Activated CD8-positive, alpha-beta memory T cell treated with anti-CD3 and anti-CD28 coated beads for 1 hour (primary cell): ENCODE results near the gene FBN1.

Experiments
- DNase-seq, 2 donors: peaks; one replicate each; pipeline ENCODE4 v3.0.0-alpha.2; 2020; ENCODE audit warnings: low read depth in 1 of 2; ENCODE audit errors: extremely low read depth in 1 of 2

The FBN1 gene

DNA sequence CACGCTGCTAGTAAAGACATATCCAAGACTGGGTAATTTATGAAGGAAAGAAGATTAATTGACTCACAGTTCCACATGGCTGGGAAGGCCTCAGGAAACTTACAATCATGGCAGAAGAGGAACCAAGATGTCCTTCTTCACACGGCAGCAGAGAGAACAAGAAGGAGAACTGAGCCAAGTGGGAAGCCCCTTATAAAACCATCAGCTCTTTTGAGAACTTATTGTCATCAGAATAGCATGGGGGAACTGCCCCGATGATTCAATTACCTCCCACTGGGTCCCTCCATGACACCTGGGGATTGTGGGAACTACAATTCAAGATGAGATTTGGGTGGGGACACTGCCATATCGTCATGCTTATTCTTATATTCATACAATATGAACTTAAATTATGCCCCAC is 265.3 kb downstream of the FBN1 start:
- no peak for DNase-seq

DNA sequence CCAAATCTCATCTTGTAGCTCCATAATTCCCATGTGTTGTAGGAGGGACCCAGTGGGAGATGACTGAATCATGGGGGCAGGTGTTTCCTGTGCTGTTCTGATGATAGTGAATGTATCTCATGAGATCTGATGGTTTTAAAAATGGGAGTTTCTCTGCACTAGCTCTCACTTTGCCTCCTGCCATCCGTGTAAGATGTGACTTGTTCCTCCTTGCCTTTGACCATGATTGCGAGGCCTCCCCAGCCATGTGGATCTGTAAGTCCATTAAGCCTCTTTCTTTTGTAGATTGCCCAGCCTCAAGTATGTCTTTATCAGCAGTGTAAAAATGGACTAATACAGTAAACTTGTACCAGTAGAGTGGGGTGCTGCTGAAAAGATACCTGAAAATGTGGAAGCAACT is 269.7 kb downstream of the FBN1 start:
- DNase-seq, result no peak

DNA sequence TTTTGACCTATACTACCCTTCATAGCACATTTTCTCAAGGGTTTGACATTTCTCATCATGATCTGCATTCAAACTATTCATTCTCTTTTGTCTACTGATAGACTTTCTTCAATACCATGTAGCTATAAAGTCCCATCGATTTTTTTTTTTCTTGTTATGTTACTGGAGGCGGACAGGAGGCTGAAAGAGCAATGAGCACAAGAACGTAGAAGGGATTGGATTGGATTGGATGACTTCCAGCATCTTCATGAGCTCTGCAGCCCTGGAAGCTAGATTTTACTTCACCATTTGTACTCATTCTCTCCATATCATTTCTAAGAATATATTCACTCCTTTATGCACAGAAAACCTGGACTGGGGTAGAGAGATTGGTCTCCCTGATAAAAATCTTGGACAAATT is 271.0 kb downstream of the FBN1 start:
- DNase-seq, result no peak

DNA sequence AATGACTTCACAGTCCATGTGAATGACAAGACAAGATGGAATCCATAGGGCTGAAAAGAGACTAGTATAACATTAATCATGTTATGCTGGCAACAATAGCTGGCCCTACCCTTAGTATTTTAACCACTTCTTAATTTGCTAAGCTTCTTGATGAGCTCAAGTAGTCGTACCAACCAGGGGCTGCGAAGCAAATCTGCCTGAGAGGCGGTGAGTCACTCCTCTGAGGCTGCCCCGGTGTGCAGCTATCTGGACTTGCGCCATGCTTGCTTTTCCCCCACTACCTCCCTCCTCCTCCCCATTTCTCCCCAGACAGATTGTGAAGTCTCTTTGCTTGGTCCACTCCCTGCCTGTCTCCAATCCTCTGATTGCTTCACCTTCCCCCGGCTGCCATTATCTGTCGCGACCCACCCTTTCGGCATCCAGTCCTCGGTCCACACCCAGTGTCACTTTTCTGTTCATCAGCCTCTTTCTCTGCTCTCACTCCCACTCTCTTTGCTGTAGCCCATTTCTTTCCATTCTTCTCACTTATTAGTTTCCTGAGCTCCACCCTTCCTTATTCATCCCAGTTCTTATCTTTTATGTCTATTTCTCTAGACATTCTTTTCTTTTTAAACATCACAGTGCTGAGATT is 271.6 kb downstream of the FBN1 start:
- no peak for DNase-seq

DNA sequence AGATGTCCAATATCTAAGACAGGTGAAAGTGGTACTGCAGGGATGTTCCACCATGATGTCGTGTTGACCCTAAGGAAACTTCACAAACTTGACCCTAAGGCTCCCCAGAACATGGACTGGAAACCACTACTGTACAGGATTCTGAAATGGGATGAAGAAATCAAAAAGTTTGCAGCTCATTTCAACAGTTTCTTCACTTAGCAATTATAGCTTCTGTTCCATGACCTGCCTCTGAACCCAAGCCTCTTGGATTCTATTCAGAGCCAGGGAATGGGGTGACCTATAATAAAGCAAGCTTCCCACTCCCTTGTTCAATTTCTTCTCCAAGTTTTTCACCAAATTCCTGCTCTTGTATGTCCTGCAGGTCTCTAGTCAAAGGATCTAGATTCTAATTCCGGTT is 273.5 kb downstream of the FBN1 start:
- DNase-seq, result no peak

DNA sequence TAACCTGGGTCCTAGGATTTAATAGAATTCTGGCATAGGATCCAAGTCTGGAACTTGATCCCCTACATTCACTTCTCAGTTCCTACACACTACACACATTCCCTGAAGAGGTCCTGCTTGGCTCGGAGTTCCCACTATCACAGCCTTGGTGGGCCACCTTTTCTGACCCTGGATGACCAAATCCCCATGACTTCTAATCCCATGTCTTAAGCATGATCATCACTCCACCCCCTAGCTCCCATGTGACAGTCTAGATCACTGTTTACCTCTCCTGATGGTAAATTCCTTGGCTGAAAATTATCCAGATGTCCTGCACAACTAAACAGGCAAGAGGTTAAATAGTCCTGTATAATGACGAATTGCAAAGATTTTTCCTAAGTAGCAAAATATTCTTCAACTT is 274.0 kb downstream of the FBN1 start:
- no peak for DNase-seq

DNA sequence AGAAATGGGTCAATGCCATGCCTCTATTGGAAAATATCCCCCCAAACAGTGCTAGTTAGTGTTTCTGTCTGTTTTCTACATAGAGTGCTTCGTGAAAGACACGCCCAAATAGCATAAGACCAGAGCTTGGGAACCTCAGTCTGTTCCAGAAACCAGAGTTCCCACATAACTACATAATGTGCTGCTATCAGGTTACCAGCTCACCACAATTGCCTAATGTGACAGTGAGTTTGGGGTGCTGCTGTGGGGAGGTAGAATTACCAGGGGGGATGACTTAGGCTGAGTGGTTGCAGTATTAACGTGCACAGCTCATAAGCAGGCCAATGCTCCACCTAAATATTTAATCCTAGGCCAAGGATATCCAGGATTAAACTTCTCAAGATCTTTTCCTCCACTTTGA is 275.0 kb downstream of the FBN1 start:
- DNase-seq, result no peak

DNA sequence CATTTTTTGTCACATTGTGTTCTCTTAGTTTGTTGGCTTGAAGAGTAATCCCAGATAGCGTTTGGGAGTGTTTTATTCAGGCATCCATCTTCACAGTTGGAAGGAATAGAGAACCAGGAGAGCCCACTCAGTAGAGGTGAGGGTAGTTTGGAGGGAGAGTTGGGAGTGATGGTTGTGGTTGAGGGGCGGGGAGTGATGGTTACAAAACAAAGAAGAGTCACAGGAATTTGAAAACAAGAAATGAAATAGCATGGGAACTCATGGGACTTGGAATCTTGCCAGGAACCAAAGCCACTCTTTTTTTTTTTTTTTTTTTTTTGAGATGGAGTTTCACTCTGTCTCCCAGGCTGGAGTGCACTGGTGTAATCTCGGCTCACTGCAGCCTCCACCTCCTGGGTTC is 278.0 kb downstream of the FBN1 start:
- DNase-seq, result no peak

DNA sequence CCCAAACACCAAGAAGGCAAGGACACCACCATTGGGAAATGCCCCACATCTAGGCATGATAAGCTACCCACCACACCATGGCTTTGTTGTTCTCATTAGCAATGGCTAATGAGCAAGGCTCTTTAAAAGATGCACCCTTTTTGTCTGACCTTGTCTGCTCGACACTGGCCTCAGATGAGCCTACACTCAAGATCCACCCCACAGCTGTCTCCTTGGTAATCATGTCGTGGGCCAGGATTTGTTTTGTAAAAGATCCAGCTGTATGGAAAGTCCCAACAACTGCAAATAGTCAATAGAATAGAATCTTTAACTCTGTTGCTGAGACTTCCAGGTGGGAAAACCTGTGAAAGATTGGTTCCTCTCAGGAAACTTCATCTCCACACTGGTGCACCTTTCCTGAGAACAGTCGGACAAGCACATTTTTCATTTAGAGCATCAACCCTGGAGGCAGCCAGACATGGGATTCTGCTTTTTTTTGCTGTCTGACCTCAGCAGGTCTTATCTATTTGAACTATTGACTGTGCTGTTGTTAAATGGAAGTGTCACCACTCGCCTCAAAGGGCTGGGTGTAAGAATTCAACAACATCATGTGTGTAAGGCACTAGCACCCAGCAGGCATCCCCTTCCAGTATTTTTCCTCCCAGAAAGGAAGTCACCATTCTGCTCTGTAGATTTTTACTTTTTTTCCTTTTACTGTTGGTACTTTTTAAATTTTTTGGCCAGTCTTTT is 278.8 kb downstream of the FBN1 start:
- DNase-seq, result no peak

DNA sequence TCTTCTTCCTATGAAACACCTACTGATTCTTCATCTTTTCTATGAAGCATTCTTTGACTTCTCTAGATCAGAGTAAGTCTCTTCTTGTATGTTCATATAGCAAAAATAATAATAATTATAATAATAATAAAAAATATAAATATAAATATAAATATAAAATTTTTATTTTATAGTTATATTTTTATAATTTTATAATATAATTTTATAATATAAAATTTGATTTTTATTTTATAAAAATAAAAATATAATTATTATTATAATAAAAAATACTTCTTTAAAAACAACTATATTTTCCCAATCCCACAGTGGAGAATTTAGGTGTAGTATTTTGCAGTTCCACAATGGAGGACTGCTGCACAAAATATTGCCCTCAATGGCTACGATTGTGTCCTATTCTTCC is 279.9 kb downstream of the FBN1 start:
- no peak for DNase-seq

DNA sequence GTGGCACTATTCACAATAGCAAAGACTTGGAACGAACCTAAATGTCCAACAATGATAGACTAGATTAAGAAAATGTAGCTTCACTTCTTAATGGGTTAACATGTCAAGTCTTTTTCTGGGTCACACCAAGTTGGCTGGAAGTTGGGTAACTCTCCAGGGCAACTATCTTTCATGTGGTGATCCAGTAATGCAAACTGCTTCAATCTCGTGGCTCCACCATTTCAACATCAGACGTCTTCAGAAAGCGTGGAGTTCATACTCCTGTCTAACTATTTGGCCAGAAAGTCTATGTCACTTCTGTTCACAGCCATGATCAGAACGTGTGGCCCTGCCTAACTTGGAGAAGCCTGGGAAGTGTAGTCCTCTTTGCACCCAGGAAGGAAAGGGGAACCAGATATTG is 282.0 kb downstream of the FBN1 start:
- no peak for DNase-seq

DNA sequence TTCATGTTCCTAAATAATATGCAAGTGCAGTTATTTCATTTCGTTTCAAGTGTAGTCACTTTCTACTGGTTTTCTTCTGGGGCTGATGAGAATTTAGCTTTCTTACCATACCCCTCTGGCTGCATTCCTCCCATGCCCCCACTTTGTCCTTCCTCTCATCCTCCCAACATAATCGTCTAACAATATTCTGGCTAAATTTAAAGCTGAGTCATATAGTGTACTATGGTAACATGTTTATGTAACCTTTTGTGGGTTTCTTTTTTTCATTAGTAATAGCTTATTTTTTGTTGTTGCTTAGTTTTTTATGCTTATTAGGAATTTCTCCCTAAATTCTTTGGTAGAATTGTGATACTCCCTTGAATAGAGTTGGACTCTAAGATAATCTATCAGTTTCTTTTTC is 283.8 kb downstream of the FBN1 start:
- DNase-seq, result no peak

DNA sequence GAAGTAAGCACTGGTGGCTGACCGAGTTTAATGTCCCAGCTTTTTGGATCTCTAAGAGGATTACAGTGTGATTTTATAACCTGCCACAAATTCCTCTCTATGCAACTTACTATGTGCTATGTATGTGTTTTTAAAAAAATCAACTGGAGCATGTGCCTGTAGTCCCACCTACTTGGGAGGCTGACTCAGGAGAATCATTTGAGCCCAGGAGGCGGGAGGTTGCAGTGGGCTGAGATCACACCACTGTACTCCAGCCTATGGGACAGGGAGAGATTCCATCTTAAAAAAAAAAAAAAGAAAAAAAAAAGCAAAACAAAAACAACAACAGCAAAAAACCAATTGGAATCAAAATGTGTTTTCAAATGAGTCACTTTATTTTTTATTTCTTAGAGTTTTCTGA is 284.7 kb downstream of the FBN1 start:
- DNase-seq, result no peak
